HepG2 (cell line): ENCODE data around the gene TMEM200B. TPM values are rescaled to one million over a fixed set of nuclear protein-coding genes. Genes with fewer than 3 reads are reported as not detected.

Experiments
- HOXA3 ChIP-seq: sonication (generic); formaldehyde crosslinking; IDR thresholded peaks from 2 replicates; pipeline ENCODE4 v1.5.0; 2020; ENCODE audit warnings: missing genetic modification reagents
- SRSF1 ChIP-seq: fragments of 200-400 bp; formaldehyde crosslinking; optimal IDR thresholded peaks from 2 replicates; pipeline ENCODE3; 2017; ENCODE audit warnings: mild to moderate bottlenecking, low read depth, low read length, moderate library complexity
- SUZ12 ChIP-seq: fragments of 150-350 bp; IDR thresholded peaks from 2 replicates; pipeline ENCODE4 v1.6.1; 2014; ENCODE audit warnings: low read depth, low read length
- ZNF331 ChIP-seq: sonication (generic); formaldehyde crosslinking; IDR thresholded peaks from 2 replicates; pipeline ENCODE4 v1.4.0; 2020; ENCODE audit warnings: missing genetic modification reagents
- ZNF451 ChIP-seq: sonication (generic); formaldehyde crosslinking; IDR thresholded peaks from 2 replicates; pipeline ENCODE4 v1.5.0; 2020; ENCODE audit warnings: mild to moderate bottlenecking, missing genetic modification reagents
- ZNF460 ChIP-seq: sonication (generic); formaldehyde crosslinking; IDR thresholded peaks from 2 replicates; pipeline ENCODE4 v1.5.1; 2020; ENCODE audit warnings: missing genetic modification reagents, mild to moderate bottlenecking, borderline replicate concordance
- ZNF598 ChIP-seq: sonication (generic); formaldehyde crosslinking; IDR thresholded peaks from 2 replicates; pipeline ENCODE4 v1.5.1; 2020; ENCODE audit warnings: mild to moderate bottlenecking, missing genetic modification reagents, borderline replicate concordance
- polyA plus RNA-seq, 8 experiments: library from polyadenylated mRNA; depleted of rRNA in 3 of 8; stranded (reverse) in 7 of 8; unstranded in 1 of 8; fragments of >200 nt; fragmentation: Illumina TruSeq in 4 of 8; extraction: Trizol in 4 of 8; gene quantifications; 2 replicates each; pipeline versions ENCODE4 v1.2.1 to v1.2.3, GENCODE V29; 2011 to 2016; ENCODE audit warnings: low read depth in 4 of 8, missing spikeins in 1 of 8, mixed read lengths in 1 of 8; ENCODE audit not compliant: insufficient read depth in 1 of 8
- total RNA-seq, 5 experiments: library from RNA; depleted of rRNA; stranded (reverse); fragments of >200 nt; fragmentation: Illumina TruSeq; extraction: Trizol; gene quantifications; 2 replicates each; pipeline ENCODE4 v1.2.3, GENCODE V29; 2016; ENCODE audit warnings: low read depth in 1 of 5
- TF ChIP-seq, protein P1 (sequence below): sonication (generic); formaldehyde crosslinking; IDR thresholded peaks from 2 replicates; pipeline ENCODE4 v1.4.0; 2020; ENCODE audit warnings: missing genetic modification reagents, mild to moderate bottlenecking, borderline replicate concordance
- TF ChIP-seq, protein P2 (sequence below): sonication (generic); formaldehyde crosslinking; IDR thresholded peaks from 2 replicates; pipeline ENCODE4 v1.4.0; 2020; ENCODE audit warnings: mild to moderate bottlenecking, missing genetic modification reagents
- TF ChIP-seq, protein P3 (sequence below): sonication (generic); formaldehyde crosslinking; IDR thresholded peaks from 2 replicates; pipeline ENCODE4 v1.5.1; 2020; ENCODE audit warnings: missing genetic modification reagents, mild to moderate bottlenecking, borderline replicate concordance
- TF ChIP-seq, protein P4 (sequence below): sonication (generic); formaldehyde crosslinking; IDR thresholded peaks from 2 replicates; pipeline ENCODE4 v1.4.0; 2020; ENCODE audit warnings: missing genetic modification reagents
- TF ChIP-seq, protein P5 (sequence below): IDR thresholded peaks from 2 replicates; pipeline ENCODE4 v1.6.1; 2016; ENCODE audit warnings: mild to moderate bottlenecking
- TF ChIP-seq, protein P6 (sequence below): sonication (generic); formaldehyde crosslinking; IDR thresholded peaks from 2 replicates; pipeline ENCODE4 v1.8.1; 2022; ENCODE audit warnings: low read depth, mild to moderate bottlenecking, missing genetic modification reagents

Gene TMEM200B
- total and polyA plus RNA-seq, 2 of the 13 experiments (the other 11 are each of a cell fraction or from before 2014, with no cell fraction given), result 1.1 to 1.4 TPM

DNA sequence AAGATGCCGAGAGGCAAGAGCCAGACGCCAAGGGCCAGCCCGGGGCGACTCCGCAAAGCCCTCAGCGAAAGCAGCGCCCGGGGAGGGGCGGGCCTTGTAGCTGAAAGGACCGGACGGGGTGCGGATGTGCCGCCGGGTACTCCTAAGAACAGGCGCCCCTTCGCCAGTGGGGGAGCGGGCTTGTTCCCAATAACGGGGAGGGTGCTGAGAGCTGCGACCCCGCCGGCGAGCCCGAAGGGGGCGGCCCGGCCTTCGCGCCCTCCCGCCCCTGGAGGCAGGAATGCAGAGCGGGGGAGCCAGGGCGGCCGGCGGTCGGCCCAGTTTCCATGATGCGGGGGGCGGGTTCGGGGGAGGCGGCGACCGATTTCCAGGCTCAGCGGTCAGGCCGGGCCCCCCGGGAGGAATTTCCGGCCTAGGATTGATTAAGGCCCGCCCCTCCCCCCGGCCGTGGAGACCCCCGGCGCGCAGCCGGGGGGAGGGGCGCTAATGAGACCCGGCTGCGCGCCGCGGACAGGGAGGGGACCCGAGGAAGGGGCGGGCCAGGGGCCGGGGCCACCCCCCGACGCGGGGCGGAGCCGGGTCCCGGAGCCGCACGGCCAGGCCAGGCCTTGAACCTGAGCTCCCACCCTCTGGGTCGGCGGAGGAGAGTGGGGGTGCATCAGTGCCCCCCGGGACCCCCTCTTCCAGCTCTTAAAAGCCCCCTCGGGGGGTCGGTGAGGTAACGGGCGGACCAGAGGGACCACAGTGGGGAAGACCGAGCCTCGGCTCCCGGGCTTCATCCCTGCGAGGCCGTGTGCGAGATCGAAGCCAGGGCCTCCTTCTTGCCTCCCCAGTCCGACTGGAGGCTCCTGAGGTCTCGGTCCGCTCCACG, 898 bp upstream of the TMEM200B start (continued):
- TF ChIP-seq ZNF460 (CRISPR knock-in tag), result 0 out of 2 replicates have a peak, but pooled peaks have one; percentile 17
- TF ChIP-seq, protein P1, sequence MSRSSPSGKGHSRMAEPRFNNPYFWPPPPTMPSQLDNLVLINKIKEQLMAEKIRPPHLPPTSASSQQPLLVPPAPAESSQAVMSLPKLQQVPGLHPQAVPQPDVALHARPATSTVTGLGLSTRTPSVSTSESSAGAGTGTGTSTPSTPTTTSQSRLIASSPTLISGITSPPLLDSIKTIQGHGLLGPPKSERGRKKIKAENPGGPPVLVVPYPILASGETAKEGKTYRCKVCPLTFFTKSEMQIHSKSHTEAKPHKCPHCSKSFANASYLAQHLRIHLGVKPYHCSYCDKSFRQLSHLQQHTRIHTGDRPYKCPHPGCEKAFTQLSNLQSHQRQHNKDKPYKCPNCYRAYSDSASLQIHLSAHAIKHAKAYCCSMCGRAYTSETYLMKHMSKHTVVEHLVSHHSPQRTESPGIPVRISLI (CRISPR knock-in tag), result no peak
- peak; percentile 39; the same call in 1 of the 2 replicates for TF ChIP-seq ZNF331 (CRISPR knock-in tag)
- TF ChIP-seq, protein P2, sequence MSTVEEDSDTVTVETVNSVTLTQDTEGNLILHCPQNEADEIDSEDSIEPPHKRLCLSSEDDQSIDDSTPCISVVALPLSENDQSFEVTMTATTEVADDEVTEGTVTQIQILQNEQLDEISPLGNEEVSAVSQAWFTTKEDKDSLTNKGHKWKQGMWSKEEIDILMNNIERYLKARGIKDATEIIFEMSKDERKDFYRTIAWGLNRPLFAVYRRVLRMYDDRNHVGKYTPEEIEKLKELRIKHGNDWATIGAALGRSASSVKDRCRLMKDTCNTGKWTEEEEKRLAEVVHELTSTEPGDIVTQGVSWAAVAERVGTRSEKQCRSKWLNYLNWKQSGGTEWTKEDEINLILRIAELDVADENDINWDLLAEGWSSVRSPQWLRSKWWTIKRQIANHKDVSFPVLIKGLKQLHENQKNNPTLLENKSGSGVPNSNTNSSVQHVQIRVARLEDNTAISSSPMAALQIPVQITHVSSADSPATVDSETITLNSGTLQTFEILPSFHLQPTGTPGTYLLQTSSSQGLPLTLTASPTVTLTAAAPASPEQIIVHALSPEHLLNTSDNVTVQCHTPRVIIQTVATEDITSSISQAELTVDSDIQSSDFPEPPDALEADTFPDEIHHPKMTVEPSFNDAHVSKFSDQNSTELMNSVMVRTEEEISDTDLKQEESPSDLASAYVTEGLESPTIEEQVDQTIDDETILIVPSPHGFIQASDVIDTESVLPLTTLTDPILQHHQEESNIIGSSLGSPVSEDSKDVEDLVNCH (CRISPR knock-in tag), result no peak
- TF ChIP-seq, protein P3, sequence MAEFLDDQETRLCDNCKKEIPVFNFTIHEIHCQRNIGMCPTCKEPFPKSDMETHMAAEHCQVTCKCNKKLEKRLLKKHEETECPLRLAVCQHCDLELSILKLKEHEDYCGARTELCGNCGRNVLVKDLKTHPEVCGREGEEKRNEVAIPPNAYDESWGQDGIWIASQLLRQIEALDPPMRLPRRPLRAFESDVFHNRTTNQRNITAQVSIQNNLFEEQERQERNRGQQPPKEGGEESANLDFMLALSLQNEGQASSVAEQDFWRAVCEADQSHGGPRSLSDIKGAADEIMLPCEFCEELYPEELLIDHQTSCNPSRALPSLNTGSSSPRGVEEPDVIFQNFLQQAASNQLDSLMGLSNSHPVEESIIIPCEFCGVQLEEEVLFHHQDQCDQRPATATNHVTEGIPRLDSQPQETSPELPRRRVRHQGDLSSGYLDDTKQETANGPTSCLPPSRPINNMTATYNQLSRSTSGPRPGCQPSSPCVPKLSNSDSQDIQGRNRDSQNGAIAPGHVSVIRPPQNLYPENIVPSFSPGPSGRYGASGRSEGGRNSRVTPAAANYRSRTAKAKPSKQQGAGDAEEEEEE (CRISPR knock-in tag), result no peak
- peak; percentile 19; the same call in 1 of the 2 replicates for TF ChIP-seq HOXA3
- no peak for TF ChIP-seq SUZ12
- no peak for TF ChIP-seq ZNF598 (CRISPR knock-in tag)
- TF ChIP-seq ZNF451 (CRISPR knock-in tag), result 0 out of 2 replicates have a peak, but pooled peaks have one; percentile 31
- TF ChIP-seq, protein P4, sequence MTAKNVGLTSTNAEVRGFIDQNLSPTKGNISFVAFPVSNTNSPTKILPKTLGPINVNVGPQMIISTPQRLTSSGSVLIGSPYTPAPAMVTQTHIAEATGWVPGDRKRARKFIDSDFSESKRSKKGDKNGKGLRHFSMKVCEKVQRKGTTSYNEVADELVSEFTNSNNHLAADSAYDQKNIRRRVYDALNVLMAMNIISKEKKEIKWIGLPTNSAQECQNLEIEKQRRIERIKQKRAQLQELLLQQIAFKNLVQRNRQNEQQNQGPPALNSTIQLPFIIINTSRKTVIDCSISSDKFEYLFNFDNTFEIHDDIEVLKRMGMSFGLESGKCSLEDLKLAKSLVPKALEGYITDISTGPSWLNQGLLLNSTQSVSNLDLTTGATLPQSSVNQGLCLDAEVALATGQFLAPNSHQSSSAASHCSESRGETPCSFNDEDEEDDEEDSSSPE (CRISPR knock-in tag), result peak; percentile 15; the same call in 1 of the 2 replicates
- TF ChIP-seq SRSF1, result peak; percentile 47
- TF ChIP-seq, protein P5, sequence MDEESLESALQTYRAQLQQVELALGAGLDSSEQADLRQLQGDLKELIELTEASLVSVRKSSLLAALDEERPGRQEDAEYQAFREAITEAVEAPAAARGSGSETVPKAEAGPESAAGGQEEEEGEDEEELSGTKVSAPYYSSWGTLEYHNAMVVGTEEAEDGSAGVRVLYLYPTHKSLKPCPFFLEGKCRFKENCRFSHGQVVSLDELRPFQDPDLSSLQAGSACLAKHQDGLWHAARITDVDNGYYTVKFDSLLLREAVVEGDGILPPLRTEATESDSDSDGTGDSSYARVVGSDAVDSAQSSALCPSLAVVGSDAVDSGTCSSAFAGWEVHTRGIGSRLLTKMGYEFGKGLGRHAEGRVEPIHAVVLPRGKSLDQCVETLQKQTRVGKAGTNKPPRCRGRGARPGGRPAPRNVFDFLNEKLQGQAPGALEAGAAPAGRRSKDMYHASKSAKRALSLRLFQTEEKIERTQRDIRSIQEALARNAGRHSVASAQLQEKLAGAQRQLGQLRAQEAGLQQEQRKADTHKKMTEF, result peak; percentile 58; the same call in 1 of the 2 replicates
- TF ChIP-seq, protein P6, sequence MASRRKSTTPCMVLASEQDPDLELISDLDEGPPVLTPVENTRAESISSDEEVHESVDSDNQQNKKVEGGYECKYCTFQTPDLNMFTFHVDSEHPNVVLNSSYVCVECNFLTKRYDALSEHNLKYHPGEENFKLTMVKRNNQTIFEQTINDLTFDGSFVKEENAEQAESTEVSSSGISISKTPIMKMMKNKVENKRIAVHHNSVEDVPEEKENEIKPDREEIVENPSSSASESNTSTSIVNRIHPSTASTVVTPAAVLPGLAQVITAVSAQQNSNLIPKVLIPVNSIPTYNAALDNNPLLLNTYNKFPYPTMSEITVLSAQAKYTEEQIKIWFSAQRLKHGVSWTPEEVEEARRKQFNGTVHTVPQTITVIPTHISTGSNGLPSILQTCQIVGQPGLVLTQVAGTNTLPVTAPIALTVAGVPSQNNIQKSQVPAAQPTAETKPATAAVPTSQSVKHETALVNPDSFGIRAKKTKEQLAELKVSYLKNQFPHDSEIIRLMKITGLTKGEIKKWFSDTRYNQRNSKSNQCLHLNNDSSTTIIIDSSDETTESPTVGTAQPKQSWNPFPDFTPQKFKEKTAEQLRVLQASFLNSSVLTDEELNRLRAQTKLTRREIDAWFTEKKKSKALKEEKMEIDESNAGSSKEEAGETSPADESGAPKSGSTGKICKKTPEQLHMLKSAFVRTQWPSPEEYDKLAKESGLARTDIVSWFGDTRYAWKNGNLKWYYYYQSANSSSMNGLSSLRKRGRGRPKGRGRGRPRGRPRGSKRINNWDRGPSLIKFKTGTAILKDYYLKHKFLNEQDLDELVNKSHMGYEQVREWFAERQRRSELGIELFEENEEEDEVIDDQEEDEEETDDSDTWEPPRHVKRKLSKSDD (CRISPR knock-in tag), result no peak
